T-cell (primary cell): ENCODE data around the gene CD6. TPM values are rescaled to one million over a fixed set of nuclear protein-coding genes. Genes with fewer than 3 reads are reported as not detected.

Source experiments
- ATAC-seq, 4 experiments: fragments of 200-7000 bp in 3 of 4; fragments of 150-1000 bp in 1 of 4; cut with Tn5 transposase; replicated peaks in 1 of 4; 1 replicate in 3 of 4; 2 replicates in 1 of 4; pipeline ENCODE4 v1.10.0; 2021; ENCODE audit warnings: moderate library complexity in 3 of 4, mild to moderate bottlenecking in 2 of 4, moderate number of reproducible peaks in 1 of 4
- CTCF ChIA-PET, 2 donors: fragments of 300-600 bp; sonication (Branson Sonifier 250); formaldehyde crosslinking; loops; one replicate each; lab custom pipeline; 2022; ENCODE audit warnings: antibody characterized with exemption in 2 of 2; lab: Charles Lee
- POLR2A ChIA-PET, 2 donors: fragments of 300-600 bp; sonication (Branson Sonifier 250); formaldehyde crosslinking; loops; one replicate each; lab custom pipeline; 2022; ENCODE audit warnings: antibody characterized with exemption in 2 of 2; lab: Charles Lee
- DNase-seq, 35 experiments: peaks; one replicate each; pipeline versions ENCODE4 v3.0.0 to v3.0.0-alpha.2; 2013 to 2023
- H3K27ac ChIP-seq: one replicate; pipeline ENCODE4 v1.5.1; 2013; ENCODE audit warnings: low read length
- H3K27me3 ChIP-seq, 2 experiments: replicated peaks in 1 of 2; 1 replicate in 1 of 2; 2 replicates in 1 of 2; pipeline versions ENCODE4 v1.6.1 to v1.7.0; 2013; ENCODE audit warnings: low read length in 1 of 2, mixed read lengths in 1 of 2; ENCODE audit not compliant: control insufficient read depth in 2 of 2, insufficient read depth in 2 of 2; ENCODE audit errors: extremely low read depth in 1 of 2
- H3K36me3 ChIP-seq, 2 donors: 1 replicate in 1 of 2; 2 replicates in 1 of 2; pipeline versions ENCODE4 v1.6.1 to v1.7.0; 2013; ENCODE audit warnings: low read length in 1 of 2; ENCODE audit not compliant: control insufficient read depth in 2 of 2, insufficient read depth in 1 of 2; ENCODE audit errors: extremely low read depth in 1 of 2
- H3K4me1 ChIP-seq, 2 experiments: 1 replicate in 1 of 2; 2 replicates in 1 of 2; pipeline versions ENCODE4 v1.6.1 to v1.7.0; 2013; ENCODE audit warnings: low read length in 2 of 2, mixed read lengths in 1 of 2; ENCODE audit not compliant: insufficient read depth in 2 of 2, control insufficient read depth in 1 of 2; ENCODE audit errors: extremely low read depth in 1 of 2
- H3K4me3 ChIP-seq, 2 donors: 1 replicate in 1 of 2; 2 replicates in 1 of 2; pipeline versions ENCODE4 v1.5.1 to v1.7.0; 2013; ENCODE audit warnings: mild to moderate bottlenecking in 2 of 2, low read length in 1 of 2, moderate library complexity in 1 of 2; ENCODE audit not compliant: control insufficient read depth in 1 of 2; ENCODE audit errors: extremely low read depth in 1 of 2
- H3K9me3 ChIP-seq: 2 replicates; pipeline ENCODE4 v1.7.0; 2013
- H3K27ac Mint-ChIP-seq, 2 donors: one replicate each; pipeline ENCODE4 v1.8.0; 2020 to 2021; ENCODE audit warnings: mild to moderate bottlenecking in 2 of 2, mixed read lengths in 2 of 2
- H3K27me3 Mint-ChIP-seq, 2 donors: one replicate each; pipeline ENCODE4 v1.8.0; 2021 to 2022; ENCODE audit warnings: mixed read lengths in 2 of 2
- H3K36me3 Mint-ChIP-seq: one replicate; pipeline ENCODE4 v1.8.0; 2021; ENCODE audit warnings: mixed read lengths
- H3K4me1 Mint-ChIP-seq, 3 donors: one replicate each; pipeline ENCODE4 v1.8.0; 2020 to 2022; ENCODE audit warnings: mixed read lengths in 3 of 3, mild to moderate bottlenecking in 1 of 3
- H3K4me3 Mint-ChIP-seq, 3 donors: one replicate each; pipeline ENCODE4 v1.8.0; 2020 to 2022; ENCODE audit warnings: mild to moderate bottlenecking in 3 of 3, mixed read lengths in 3 of 3, moderate library complexity in 3 of 3
- H3K9me3 Mint-ChIP-seq, 3 donors: one replicate each; pipeline ENCODE4 v1.8.0; 2020 to 2022; ENCODE audit warnings: mixed read lengths in 3 of 3
- WGBS: methylation state at CpG from one replicate; pipeline ENCODE4 v1.1.5; 2013; ENCODE audit warnings: missing lambda C conversion rate; ENCODE audit not compliant: insufficient coverage; 5-methylcytosine and 5-hydroxymethylcytosine counted together
- total RNA-seq, 35 experiments: library from RNA in 6 of 35; stranded (reverse) in 6 of 35; fragments of 120-200 nt in 1 of 35; gene quantifications; one replicate each; pipeline versions ENCODE4 v1.2.1 to v1.2.4 and lab custom pipeline; 2013 to 2026

CD6 gene
- total RNA-seq, 5 donors from 2014 or later (not counting 1 experiment from before 2014, with no cell fraction given) = 413 to 594 (median 495) TPM

- no peaks in the 10 kb centered on the region for H3K27me3 Mint-ChIP-seq
- H3K4me3 Mint-ChIP-seq = peak overlapping the region; percentile 22 to 75 (median 57)
- Histone ChIP-seq H3K27ac (peak overlapping the region; percentile 58), H3K27me3 (no peaks in the 10 kb centered on the region), H3K4me1 (peaks cover 24 to 86% of the 10 kb centered on the region in 2 experiments), H3K4me3 (no peak overlapping the region), H3K9me3 (no peaks in the 10 kb centered on the region), H3K36me3 (peaks cover 12 to 71% of the 10 kb centered on the region in 2 donors)
- DNase-seq (no peak), ATAC-seq (peak; percentile 35 to 64 (median 42))
- H3K4me1 Mint-ChIP-seq = peaks cover 76 to 79% (median 78%) of the 10 kb centered on the region in 3 donors
- ChIA-PET CTCF (interaction anchor here (0.6 to 1.7 kb wide), 5 partner anchors 8 to 117 kb away, joined by 3 to 7 read pairs (median 3); no protein-coding TSS in a partner anchor), POLR2A (interaction anchor here (0.6 kb wide), 2 partner anchors 16 to 119 kb away, joined by 3 to 4 read pairs; no protein-coding TSS in a partner anchor)
- H3K27ac Mint-ChIP-seq = peak overlapping the region; percentile 76 to 79
- H3K9me3 Mint-ChIP-seq = no peaks in the 10 kb centered on the region
- peaks cover 45% of the 10 kb centered on the region for H3K36me3 Mint-ChIP-seq
- WGBS = 43% methylated on average over 3 of the region's 7 CpGs
These were observed 23.1 kb downstream of the CD6 start for GRCh38 chr11:60994541-60995080.

- WGBS = 81% methylated on average over 5 of the region's 7 CpGs
- Mint-ChIP-seq H3K4me1 (peaks cover 76 to 77% (median 77%) of the 10 kb centered on the region in 3 donors), H3K4me3 (peak overlapping the region in 1 of 3 donors; percentile 75), H3K36me3 (peaks cover 44% of the 10 kb centered on the region), H3K9me3 (no peaks in the 10 kb centered on the region), H3K27ac (peak overlapping the region; percentile 57 to 76), H3K27me3 (no peaks in the 10 kb centered on the region)
- H3K27ac ChIP-seq = peak overlapping the region; percentile 6
- H3K4me3 ChIP-seq = no peak overlapping the region
- no peak for DNase-seq
- H3K4me1 ChIP-seq = peaks cover 23 to 89% of the 10 kb centered on the region in 2 experiments
- H3K27me3 ChIP-seq = no peaks in the 10 kb centered on the region
- ChIA-PET CTCF (no interaction called here), POLR2A (no interaction called here)
- H3K9me3 ChIP-seq = no peaks in the 10 kb centered on the region
- peaks cover 12 to 74% of the 10 kb centered on the region in 2 donors for H3K36me3 ChIP-seq
- ATAC-seq = no peak
These were observed 24.3 kb downstream of the CD6 start for GRCh38 chr11:60995798-60996197.

- Histone ChIP-seq H3K27ac (no peak overlapping the region), H3K36me3 (peaks cover 12 to 74% of the 10 kb centered on the region in 2 donors), H3K4me3 (no peak overlapping the region), H3K27me3 (no peaks in the 10 kb centered on the region), H3K4me1 (peaks cover 22 to 89% of the 10 kb centered on the region in 2 experiments), H3K9me3 (no peaks in the 10 kb centered on the region)
- H3K9me3 Mint-ChIP-seq = no peaks in the 10 kb centered on the region
- CTCF ChIA-PET = no interaction called here
- peak overlapping the region; percentile 55 to 63 for H3K27ac Mint-ChIP-seq
- H3K4me1 Mint-ChIP-seq = peaks cover 73 to 77% (median 76%) of the 10 kb centered on the region in 3 donors
- H3K4me3 Mint-ChIP-seq = peak overlapping the region in 1 of 3 donors; percentile 10
- DNase-seq = no peak
- 95% methylated on average over 13 of the region's 13 CpGs for WGBS
- peaks cover 41% of the 10 kb centered on the region for H3K36me3 Mint-ChIP-seq
- POLR2A ChIA-PET = interaction anchor here in 1 of 2 donors (0.6 kb wide), 1 partner anchor 603 kb away, joined by 4 read pairs; no protein-coding TSS in a partner anchor
- no peaks in the 10 kb centered on the region for H3K27me3 Mint-ChIP-seq
- no peak for ATAC-seq
These were observed 25.1 kb downstream of the CD6 start for GRCh38 chr11:60996381-60997138.

- Histone ChIP-seq H3K4me1 (peaks cover 22 to 89% of the 10 kb centered on the region in 2 experiments), H3K36me3 (peaks cover 3 to 61% of the 10 kb centered on the region in 2 donors), H3K27ac (no peak overlapping the region), H3K4me3 (no peak overlapping the region), H3K9me3 (no peaks in the 10 kb centered on the region), H3K27me3 (no peaks in the 10 kb centered on the region)
- Mint-ChIP-seq H3K4me3 (peak overlapping the region in 1 of 3 donors; percentile 22), H3K4me1 (peaks cover 80 to 85% (median 85%) of the 10 kb centered on the region in 3 donors), H3K27me3 (no peaks in the 10 kb centered on the region), H3K36me3 (peaks cover 39% of the 10 kb centered on the region), H3K27ac (peak overlapping the region; percentile 72 to 81), H3K9me3 (no peaks in the 10 kb centered on the region)
- no peak for DNase-seq
- ChIA-PET CTCF (no interaction called here), POLR2A (no interaction called here)
- WGBS = 83% methylated on average over 11 of the region's 11 CpGs
- no peak for ATAC-seq
These were observed 28.9 kb downstream of the CD6 start for GRCh38 chr11:61000426-61000825.

- Mint-ChIP-seq H3K36me3 (peaks cover 42% of the 10 kb centered on the region), H3K27me3 (no peaks in the 10 kb centered on the region), H3K27ac (peak overlapping the region; percentile 80 to 88), H3K9me3 (no peaks in the 10 kb centered on the region), H3K4me3 (peak overlapping the region in 1 of 3 donors; percentile 29), H3K4me1 (peaks cover 80 to 89% (median 85%) of the 10 kb centered on the region in 3 donors)
- ChIA-PET POLR2A (no interaction called here), CTCF (no interaction called here)
- H3K9me3 ChIP-seq = no peaks in the 10 kb centered on the region
- H3K27ac ChIP-seq = no peak overlapping the region
- no peak overlapping the region for H3K4me3 ChIP-seq
- peaks cover 27 to 86% of the 10 kb centered on the region in 2 experiments for H3K4me1 ChIP-seq
- no peak for DNase-seq
- ATAC-seq = no peak
- 92% methylated on average over 2 of the region's 3 CpGs for WGBS
- H3K36me3 ChIP-seq = peaks cover 3 to 55% of the 10 kb centered on the region in 2 donors
- no peaks in the 10 kb centered on the region for H3K27me3 ChIP-seq
These were observed 30.5 kb downstream of the CD6 start for GRCh38 chr11:61001931-61002330.

- ChIA-PET CTCF (no interaction called here), POLR2A (no interaction called here)
- Mint-ChIP-seq H3K27me3 (no peaks in the 10 kb centered on the region), H3K4me1 (peaks cover 83 to 93% (median 89%) of the 10 kb centered on the region in 3 donors), H3K36me3 (peaks cover 42% of the 10 kb centered on the region), H3K27ac (peak overlapping the region; percentile 80 to 88), H3K4me3 (peak overlapping the region in 1 of 3 donors; percentile 78), H3K9me3 (no peaks in the 10 kb centered on the region)
- Histone ChIP-seq H3K4me1 (peaks cover 31 to 92% of the 10 kb centered on the region in 2 experiments), H3K27me3 (no peaks in the 10 kb centered on the region), H3K9me3 (no peaks in the 10 kb centered on the region), H3K4me3 (no peak overlapping the region), H3K27ac (peak overlapping the region; percentile 19), H3K36me3 (peaks cover 3 to 57% of the 10 kb centered on the region in 2 donors)
- ATAC-seq (peak in 1 of 4 experiments; percentile 41), DNase-seq (peak in 1 of 35 experiments; percentile 57)
- WGBS = 72% methylated on average over 7 of the region's 7 CpGs
These were observed 31.1 kb downstream of the CD6 start for GRCh38 chr11:61002598-61002997.
